UCSD-AML1 (cell line): ENCODE data around the gene KATNA1.
A peak's percentile ranks its signal among the peaks of the same experiment; 100 is the strongest.

Source experiments
- DNase-seq: peaks from one replicate; lab custom pipeline; 2025; ENCODE audit not compliant: unreplicated experiment; lab: John Stamatoyannopoulos, UW

KATNA1 gene

GRCh38 chr6:149614337-149614736 lies 34.2 kb downstream of the KATNA1 start:
- no peak for DNase-seq

GRCh38 chr6:149608381-149608982 lies 40.0 kb downstream of the KATNA1 start:
- DNase-seq, result no peak

- no peak for DNase-seq
These were observed 48.0 kb downstream of the KATNA1 start for GRCh38 chr6:149600508-149600907.

GRCh38 chr6:149593408-149593807 lies 55.1 kb downstream of the KATNA1 start:
- DNase-seq, result no peak

- DNase-seq, result no peak
These were observed 55.5 kb downstream of the KATNA1 start for GRCh38 chr6:149592983-149593382.

GRCh38 chr6:149586149-149586548 lies 62.4 kb downstream of the KATNA1 start:
- no peak for DNase-seq

GRCh38 chr6:149581349-149581748 lies 67.2 kb downstream of the KATNA1 start:
- DNase-seq, result no peak

- DNase-seq, result no peak
These were observed 67.6 kb downstream of the KATNA1 start for GRCh38 chr6:149580880-149581279.

- DNase-seq, result no peak
These were observed 80.4 kb downstream of the KATNA1 start for GRCh38 chr6:149567945-149568585.

GRCh38 chr6:149567194-149567586 lies 81.3 kb downstream of the KATNA1 start:
- DNase-seq, result no peak

GRCh38 chr6:149566410-149567193 lies 81.9 kb downstream of the KATNA1 start:
- peak; percentile 66 for DNase-seq

GRCh38 chr6:149565527-149566409 lies 82.7 kb downstream of the KATNA1 start, which contains the start of gene GINM1:
TSS of gene GINM1 (plus strand) at chr6:149566375. CDS start at chr6:149566415, 40 bp downstream.
- DNase-seq, result peak; percentile 96

GRCh38 chr6:149563928-149564325 lies 84.6 kb downstream of the KATNA1 start:
- DNase-seq, result no peak

GRCh38 chr6:149563203-149563927 lies 85.1 kb downstream of the KATNA1 start:
- DNase-seq, result no peak

GRCh38 chr6:149560736-149561135 lies 87.8 kb downstream of the KATNA1 start:
- DNase-seq, result peak; percentile 18

GRCh38 chr6:149559389-149559788 lies 89.1 kb downstream of the KATNA1 start:
- no peak for DNase-seq

GRCh38 chr6:149558029-149558428 lies 90.5 kb downstream of the KATNA1 start:
- no peak for DNase-seq

GRCh38 chr6:149551920-149552319 lies 96.6 kb downstream of the KATNA1 start:
- no peak for DNase-seq

GRCh38 chr6:149545754-149546471 lies 102.6 kb downstream of the KATNA1 start, which contains the start of gene PPIL4:
TSS of gene PPIL4 (minus strand) at chr6:149546043. CDS start at chr6:149546005, 38 bp downstream.
- DNase-seq, result peak; percentile 96
